HG03565 (cell line): Measurements from ENCODE around the gene DEFB124.
"Not testable (repeated sequence)": the region's sequence is repeated elsewhere in the genome, so short reads cannot be mapped to it uniquely, and the experiment has no call there.

Experiments
- ATAC-seq: cut with Tn5 transposase; IDR thresholded peaks from one replicate; pipeline ENCODE4 v1.9.1; 2021; ENCODE audit warnings: mild to moderate bottlenecking, moderate library complexity; ENCODE audit not compliant: unreplicated experiment

DEFB124 gene

GRCh38 chr20:31489152-31489551 is 14.2 kb upstream of the DEFB124 start:
- no peak for ATAC-seq

DNA sequence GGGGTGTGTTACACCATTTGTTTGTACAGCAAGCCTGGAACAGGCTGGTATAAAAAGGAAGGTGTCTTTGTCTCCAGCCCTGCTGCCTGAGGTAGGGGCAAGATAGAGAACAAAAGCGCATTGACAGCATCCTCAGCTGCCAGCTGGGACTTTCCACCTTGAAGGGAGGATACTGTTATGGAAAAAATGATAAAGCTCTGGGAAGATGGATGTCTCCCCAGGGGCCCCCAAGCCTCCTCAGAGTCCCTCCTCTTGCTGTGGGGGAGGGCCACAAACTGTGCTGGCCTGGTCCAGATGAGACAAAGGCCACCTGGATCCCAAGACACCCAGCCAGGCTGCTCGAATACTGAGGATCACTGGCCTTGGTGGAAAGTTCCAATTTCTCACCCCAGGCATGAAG is 13.2 kb upstream of the DEFB124 start:
- no peak for ATAC-seq

- ATAC-seq = no peak
Observed at GRCh38 chr20:31485450-31486339, 10.8 kb upstream of the DEFB124 start.

DNA sequence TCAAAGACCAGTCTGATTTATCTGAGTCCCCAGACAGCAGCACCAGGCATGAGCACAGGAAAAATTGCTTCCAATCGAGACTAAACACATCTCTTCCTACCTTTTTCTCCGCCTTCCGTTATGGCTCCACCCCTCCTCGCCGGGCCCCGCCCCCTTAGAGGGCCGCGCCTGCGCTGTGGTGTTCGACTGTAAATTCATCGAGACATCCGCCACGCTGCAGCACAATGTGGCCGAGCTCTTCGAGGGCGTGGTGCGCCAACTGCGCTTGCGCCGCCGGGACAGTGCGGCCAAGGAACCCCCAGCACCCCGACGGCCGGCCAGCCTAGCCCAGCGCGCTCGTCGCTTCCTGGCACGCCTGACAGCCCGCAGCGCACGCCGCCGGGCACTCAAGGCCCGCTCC is 9.1 kb upstream of the DEFB124 start:
- no peak for ATAC-seq

GRCh38 chr20:31476643-31477215 is 1.8 kb upstream of the DEFB124 start:
- ATAC-seq = no peak

GRCh38 chr20:31476294-31476585 is 1.3 kb upstream of the DEFB124 start:
- no peak for ATAC-seq

GRCh38 chr20:31475472-31476293 is 756 bp upstream of the DEFB124 start:
- no peak for ATAC-seq

- peak; percentile 69 for ATAC-seq
Observed at GRCh38 chr20:31474097-31474436, 860 bp downstream of the DEFB124 start.

DNA sequence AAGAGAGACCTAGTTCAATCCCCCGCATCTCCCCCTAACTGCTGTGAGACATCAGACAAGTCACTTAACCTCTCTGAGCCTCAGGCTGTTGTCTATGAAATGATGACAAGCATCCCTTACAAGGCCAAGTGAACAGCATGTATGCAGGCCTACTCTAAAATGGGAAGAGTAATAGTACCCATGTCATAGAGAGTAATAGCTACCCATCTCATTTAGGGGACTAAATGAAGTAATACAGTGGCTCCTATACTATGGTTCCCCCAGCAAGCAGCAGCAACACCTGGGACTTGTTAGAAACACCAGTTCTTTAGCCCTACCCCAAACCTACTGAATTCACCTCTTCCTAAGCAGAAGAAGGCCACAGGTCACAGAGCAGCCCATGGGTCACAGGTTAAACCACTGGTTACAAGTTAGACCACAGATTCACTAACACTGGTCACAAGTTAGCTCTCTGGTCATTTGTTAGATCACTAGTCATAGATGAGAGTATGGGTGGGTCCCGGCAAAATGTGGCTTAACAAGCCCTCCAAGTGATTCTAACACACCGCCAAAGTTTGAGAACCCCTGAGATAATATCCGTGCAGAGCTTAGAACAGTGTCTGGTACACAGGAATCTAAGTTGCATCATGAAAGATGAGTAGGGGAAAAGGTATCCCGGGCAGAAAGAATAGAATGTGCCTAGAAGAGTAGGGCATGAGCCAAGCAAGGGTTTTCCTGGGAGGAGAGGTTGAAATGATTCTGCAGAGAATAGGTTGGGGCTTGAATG is 1.4 kb downstream of the DEFB124 start:
- peak; percentile 25 for ATAC-seq

DNA sequence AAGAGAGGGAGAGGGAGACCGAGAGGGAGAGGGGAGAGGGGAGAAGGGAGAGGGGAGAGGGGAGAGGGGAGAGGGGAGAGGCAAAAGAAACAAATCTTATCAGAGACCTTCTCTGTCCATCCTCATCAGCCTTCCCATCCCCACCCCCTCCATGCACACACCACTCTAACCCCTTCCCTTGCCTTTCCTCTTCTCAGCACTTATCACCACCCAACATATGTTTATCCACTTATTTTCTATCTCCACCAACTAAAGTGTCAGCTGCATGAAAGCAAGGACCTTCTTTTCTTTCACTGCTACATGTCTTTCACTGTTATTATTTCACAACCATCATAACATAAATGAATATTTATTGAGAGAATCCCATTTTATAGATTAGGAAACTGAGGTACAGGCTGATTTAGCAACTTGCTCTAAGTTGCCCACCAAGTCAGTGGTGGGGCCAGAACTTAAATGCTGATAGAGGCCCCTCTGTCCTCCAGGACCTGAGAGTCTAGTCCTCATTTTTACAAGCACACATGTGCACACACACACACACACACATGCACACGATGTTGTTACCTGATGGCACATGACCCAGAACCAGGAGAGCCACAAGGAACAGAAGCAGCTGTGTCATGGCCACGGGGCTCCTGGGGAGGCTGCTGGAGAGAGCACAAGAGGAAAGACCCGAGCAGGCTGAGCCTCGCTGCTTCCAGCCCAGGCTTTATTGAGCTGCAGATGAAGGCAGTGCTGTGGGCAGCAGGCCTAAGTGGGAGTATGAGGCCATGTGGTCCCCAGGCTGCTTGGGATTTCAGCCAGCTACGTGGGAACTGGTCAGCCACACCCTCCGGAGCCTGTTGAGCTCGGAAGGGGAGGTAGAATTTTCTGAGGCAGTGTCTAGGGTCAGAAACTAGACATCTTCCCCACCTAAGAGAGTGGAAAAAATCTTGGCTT is 2.3 kb downstream of the DEFB124 start:
- no peak for ATAC-seq

DNA sequence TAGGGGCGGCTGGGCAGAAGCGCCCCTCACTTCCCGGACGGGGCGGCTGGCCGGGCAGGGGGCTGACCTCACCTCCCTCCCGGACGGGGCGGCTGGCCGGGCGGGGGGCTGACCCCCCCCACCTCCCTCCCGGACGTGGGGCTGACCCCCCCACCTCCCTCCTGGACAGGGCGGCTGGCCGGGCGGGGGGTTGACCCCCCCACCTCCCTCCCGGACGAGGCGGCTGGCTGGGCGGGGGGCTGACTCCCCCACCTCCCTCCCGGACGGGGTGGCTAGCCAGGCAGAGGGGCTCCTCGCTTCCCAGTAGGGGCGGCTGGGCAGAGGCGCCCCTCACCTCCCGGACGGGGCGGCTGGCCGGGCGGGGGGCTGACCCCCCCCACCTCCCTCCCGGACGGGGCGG is 4.0 kb downstream of the DEFB124 start:
- ATAC-seq = not testable (repeated sequence)

GRCh38 chr20:31454361-31454760 is 20.6 kb downstream of the DEFB124 start:
- ATAC-seq = no peak

DNA sequence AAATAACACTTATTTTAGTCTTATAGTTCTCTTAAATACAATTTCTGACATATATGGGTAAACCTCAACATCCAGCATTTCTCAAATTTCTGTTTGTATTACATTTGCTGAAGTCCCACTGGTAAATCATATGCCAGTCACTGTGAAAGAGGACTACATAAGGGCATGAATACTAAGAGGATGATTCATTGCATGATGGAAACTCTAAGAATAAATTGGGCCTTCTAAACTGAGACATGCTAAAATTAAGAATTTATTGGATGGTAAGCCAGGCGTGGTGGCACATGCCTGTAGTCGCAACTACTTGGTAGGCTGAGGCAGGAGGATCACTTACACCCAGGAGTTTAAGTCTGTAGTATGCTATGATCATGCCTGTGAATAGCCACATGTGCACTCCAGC is 22.4 kb downstream of the DEFB124 start:
- no peak for ATAC-seq

GRCh38 chr20:31449511-31450414 is 25.2 kb downstream of the DEFB124 start:
- no peak for ATAC-seq

DNA sequence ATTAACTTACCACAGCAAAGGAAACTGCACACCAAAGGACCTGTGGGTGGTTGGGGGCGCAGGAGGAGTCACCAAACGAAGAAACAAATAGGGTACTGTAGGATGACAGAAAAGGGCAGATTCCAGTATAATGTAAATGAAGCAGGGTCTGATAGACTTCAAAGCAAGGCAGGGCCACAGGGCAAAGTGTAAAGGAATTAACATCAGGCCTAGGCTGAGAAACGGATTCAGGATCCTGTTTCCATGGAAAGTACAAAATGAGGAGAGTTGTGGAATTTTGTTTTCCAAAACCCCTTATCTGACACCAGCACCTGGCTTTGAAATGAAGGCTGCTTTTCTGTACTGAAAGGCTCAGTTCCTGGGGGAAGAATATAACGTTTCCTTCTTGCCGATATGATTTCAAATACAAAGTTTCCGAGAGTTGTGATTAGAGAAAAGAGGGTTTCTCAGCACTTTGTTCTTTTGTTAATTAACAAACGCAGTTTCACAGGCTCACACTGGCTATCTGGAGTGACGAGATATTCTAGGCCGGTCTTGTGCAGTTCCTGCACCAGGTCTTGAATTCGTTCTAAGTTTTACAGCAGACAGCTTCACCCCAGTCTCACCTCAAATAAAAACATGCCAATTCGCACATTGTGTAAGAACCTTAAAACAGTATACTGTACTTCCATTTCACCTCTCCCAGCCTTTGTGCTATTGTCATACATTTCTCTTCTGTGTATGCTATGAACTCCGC is 28.7 kb downstream of the DEFB124 start:
- no peak for ATAC-seq

GRCh38 chr20:31440012-31440659 is 34.8 kb downstream of the DEFB124 start, which contains the start of gene DEFB123:
Gene DEFB123, plus strand, starts transcription at chr20:31440632. Its CDS starts 67 bp downstream, at chr20:31440699.
- no peak for ATAC-seq

DNA sequence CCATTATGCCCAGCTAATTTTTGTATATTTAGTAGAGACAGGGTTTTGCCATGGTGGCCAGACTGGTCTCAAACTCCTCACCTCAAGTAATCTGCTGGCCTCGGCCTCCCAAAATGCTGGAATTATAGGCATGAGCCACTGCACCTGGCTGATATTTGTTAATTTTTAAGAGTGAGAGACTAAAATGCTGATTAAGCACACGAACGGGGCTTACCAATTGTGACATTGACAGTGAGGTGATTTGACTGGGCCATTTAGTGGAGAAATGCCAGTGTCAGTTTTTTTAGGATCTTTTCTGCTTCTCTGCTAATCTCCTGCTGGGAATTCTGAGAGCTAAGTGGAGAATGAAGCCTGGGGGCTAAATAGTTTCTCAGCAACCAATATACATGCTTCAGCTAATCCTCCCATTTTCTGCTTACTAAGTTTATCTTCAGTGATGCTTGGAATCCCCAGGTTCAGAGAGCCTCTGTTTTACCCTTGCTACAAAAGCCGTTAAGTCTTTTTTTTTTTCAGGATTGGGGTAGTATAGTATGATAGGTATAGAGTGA is 44.3 kb downstream of the DEFB124 start:
- ATAC-seq = no peak
